PFSK-1 (cell line): ENCODE results near the gene C1orf21.

Source experiments
- FOXP2 ChIP-seq: optimal IDR thresholded peaks from 2 replicates; pipeline ENCODE3; 2011; ENCODE audit warnings: borderline replicate concordance, control low read depth, inconsistent platforms; ENCODE audit not compliant: insufficient read depth; ENCODE audit errors: extremely low read length, extremely low read depth
- POLR2AphosphoS5 ChIP-seq: IDR thresholded peaks from 2 replicates; pipeline ENCODE4 v1.6.1; 2012; ENCODE audit warnings: low read depth, mild to moderate bottlenecking, control low read depth, low read length, moderate library complexity
- SIN3A ChIP-seq: IDR thresholded peaks from 2 replicates; pipeline ENCODE4 v1.6.1; 2012; ENCODE audit warnings: mild to moderate bottlenecking, low read length, moderate library complexity, borderline replicate concordance; ENCODE audit not compliant: insufficient read depth
- TAF1 ChIP-seq: IDR thresholded peaks from 2 replicates; pipeline ENCODE4 v1.6.1; 2012; ENCODE audit warnings: low read length, control low read depth, borderline replicate concordance; ENCODE audit not compliant: insufficient read depth
- TF ChIP-seq, protein P1 (sequence below), 2 experiments: IDR thresholded peaks; 2 replicates each; pipeline versions ENCODE4 v1.6.1 to v1.8.0; 2011 to 2012; ENCODE audit warnings: low read depth in 2 of 2, low read length in 2 of 2, control low read depth in 1 of 2, inconsistent platforms in 1 of 2, mild to moderate bottlenecking in 1 of 2, moderate library complexity in 1 of 2; ENCODE audit not compliant: insufficient read depth in 1 of 2

The C1orf21 gene

DNA sequence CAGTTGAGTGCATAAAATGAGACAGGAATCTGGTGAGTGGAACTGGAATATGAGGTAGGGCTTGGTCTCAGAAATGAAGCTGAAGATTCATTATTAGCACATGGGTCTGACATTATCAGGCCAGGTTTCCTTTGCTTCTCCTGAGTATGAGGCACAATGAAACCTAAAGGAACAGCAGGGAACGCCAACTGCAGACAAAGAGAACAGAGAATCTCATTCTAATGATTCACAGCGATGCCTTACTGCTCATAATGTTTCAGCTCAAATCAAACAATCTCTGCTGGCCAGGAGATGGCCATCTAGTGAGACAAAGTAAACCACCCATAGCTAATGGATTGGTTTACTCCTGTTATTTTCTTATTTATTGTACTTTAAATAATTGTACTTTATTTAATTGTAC is 133.5 kb downstream of the C1orf21 start:
- TF ChIP-seq, protein P1, sequence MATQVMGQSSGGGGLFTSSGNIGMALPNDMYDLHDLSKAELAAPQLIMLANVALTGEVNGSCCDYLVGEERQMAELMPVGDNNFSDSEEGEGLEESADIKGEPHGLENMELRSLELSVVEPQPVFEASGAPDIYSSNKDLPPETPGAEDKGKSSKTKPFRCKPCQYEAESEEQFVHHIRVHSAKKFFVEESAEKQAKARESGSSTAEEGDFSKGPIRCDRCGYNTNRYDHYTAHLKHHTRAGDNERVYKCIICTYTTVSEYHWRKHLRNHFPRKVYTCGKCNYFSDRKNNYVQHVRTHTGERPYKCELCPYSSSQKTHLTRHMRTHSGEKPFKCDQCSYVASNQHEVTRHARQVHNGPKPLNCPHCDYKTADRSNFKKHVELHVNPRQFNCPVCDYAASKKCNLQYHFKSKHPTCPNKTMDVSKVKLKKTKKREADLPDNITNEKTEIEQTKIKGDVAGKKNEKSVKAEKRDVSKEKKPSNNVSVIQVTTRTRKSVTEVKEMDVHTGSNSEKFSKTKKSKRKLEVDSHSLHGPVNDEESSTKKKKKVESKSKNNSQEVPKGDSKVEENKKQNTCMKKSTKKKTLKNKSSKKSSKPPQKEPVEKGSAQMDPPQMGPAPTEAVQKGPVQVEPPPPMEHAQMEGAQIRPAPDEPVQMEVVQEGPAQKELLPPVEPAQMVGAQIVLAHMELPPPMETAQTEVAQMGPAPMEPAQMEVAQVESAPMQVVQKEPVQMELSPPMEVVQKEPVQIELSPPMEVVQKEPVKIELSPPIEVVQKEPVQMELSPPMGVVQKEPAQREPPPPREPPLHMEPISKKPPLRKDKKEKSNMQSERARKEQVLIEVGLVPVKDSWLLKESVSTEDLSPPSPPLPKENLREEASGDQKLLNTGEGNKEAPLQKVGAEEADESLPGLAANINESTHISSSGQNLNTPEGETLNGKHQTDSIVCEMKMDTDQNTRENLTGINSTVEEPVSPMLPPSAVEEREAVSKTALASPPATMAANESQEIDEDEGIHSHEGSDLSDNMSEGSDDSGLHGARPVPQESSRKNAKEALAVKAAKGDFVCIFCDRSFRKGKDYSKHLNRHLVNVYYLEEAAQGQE (IDR thresholded peaks at IDR 0.05; ENCODE audit: insufficient read depth in 1 of 2, low read depth in 2 of 2, low read length in 2 of 2) = no peak
- TF ChIP-seq FOXP2 = no peak
- no peak for TF ChIP-seq POLR2AphosphoS5

DNA sequence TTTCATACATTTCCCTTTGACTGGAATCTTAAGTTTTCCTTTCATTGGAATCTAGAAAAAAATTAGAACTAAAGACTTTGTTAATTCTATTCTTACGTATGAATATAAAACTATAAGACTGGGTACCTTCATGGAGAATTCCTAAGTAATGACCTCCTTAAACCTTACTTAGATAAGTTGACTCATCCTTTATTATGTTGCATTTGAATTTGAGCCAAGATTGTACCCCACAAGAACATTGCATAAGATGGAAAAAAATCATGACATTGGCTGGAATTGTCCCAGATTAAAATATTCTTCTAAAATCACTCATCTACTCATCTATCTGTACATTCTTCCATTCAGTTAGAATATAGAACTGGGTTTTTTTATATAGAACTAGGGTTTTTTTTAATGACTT is 137.4 kb downstream of the C1orf21 start:
- TF ChIP-seq, protein P1 (IDR thresholded peaks at IDR 0.05; ENCODE audit: insufficient read depth in 1 of 2, low read depth in 2 of 2, low read length in 2 of 2) = no peak
- TF ChIP-seq FOXP2 (no peak), TAF1 (no peak), SIN3A (no peak), POLR2AphosphoS5 (no peak)

DNA sequence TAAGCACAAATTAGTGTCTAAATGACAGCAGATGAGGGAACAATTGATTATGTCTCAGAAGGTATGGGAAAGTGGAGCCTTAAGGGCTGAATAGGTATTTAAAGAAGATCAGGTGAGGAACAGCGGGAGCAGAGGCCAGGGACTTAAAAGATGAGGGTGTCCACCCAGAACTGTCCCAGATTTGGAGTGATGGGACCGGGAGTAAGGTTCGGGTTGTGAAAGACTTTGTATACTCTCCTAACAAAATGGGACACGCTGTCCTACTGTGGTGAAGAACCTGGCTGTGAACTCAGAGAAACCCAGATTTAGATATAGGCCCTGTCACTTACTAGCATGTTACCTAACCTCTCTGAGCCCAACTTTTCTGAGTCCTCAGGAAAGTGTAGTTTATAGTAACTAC is 140.6 kb downstream of the C1orf21 start:
- TF ChIP-seq SIN3A = no peak
- TF ChIP-seq, protein P1 (IDR thresholded peaks at IDR 0.05; ENCODE audit: insufficient read depth in 1 of 2, low read depth in 2 of 2, low read length in 2 of 2) = no peak

DNA sequence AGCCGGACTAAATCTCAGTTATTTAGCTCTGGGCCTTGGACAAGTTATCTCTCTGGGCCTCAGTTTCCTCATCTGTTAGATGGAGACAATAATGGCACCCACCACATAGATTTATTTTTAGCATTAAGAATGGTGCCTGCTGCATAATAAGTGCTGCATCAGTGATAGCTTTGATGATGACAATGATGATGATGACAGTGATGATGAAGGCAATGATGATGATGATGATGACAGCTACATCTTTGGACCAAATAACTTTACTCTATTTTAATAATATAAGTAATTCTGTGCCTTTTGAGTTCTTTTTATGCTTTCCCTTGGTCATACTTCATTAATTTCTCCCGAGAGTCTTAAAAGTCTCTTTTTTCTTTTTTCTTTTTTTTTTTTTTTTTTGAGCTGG is 143.4 kb downstream of the C1orf21 start:
- TF ChIP-seq FOXP2 (no peak), POLR2AphosphoS5 (no peak), TAF1 (no peak)
- TF ChIP-seq, protein P1 (IDR thresholded peaks at IDR 0.05; ENCODE audit: insufficient read depth in 1 of 2, low read depth in 2 of 2, low read length in 2 of 2) = no peak

DNA sequence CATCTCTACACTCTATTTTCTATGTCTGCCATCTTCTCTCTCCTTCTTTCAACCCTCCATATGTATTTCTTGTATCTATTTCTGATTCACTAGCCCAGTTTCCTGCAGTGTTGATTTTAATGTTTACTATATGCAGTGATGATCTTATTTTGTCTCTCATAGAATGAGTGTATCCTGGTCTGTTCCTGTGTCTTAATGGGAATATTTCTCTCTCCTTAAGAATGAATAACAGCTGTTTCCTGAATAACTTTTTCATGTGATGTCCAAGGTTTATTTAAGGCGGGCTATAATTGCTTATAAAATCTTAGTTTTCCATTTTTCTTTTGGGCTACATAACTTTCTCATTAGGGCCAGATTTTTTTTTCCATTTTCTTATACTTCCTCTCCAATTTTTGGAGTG is 144.5 kb downstream of the C1orf21 start:
- TF ChIP-seq TAF1 (no peak), FOXP2 (no peak), POLR2AphosphoS5 (no peak), SIN3A (no peak)
- TF ChIP-seq, protein P1 (IDR thresholded peaks at IDR 0.05; ENCODE audit: insufficient read depth in 1 of 2, low read depth in 2 of 2, low read length in 2 of 2) = no peak
